Measurements from ENCODE around the gene CHCHD4.

Gene CHCHD4

DNA sequence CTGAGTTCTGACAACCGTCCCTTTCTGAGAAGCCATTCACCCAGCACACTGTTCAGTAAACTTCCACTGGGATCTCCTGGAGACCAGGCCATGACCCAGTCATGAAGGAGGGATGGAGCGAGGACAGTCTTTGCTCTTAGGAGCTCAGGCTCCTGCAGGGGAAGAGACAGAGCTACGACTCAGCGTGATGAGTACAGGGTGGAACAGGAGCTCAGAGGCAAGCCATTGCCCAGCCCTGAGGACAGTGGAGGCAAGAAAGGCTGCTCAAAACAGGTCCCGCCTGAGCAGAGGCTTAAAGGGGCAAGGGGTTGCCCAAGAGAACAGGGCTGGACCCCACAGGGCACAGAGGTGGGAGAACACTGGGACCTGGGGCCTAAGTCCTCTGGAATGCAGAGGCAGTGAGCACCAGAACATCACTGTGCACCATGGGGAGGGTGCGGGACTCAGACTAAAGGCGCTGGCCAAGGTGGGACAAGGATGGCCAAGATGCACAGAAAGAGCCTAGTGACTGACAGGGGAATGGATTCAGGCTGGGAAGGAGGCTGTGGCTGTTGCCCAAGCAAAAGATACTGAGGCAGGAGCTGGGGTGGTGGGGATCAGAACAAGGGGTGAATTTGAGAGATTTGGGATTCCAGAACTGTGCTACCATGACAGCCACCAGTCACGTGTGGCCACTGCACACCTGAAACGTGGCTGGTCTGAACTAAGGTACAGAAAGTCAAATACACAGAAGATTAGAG, 26.0 kb upstream of the CHCHD4 start:
- Histone ChIP-seq H3K4me2 (ENCODE audit: low read depth, low read length, poor library complexity, severe bottlenecking) (no peak overlapping the region), H2AFZ (ENCODE audit: low read depth, low read length, severe bottlenecking) (no peak overlapping the region), H3K9me3 (ENCODE audit: insufficient read depth, low read length) (no peaks in the 10 kb centered on the region), H3K36me3 (ENCODE audit: low read length) (no peaks in the 10 kb centered on the region), H3K27me3 (ENCODE audit: low read length) (no peaks in the 10 kb centered on the region), H3K9me2 (replicated peaks; ENCODE audit: insufficient read depth, low read length) (no peaks in the 10 kb centered on the region), H4K20me1 (ENCODE audit: low read depth, low read length) (no peaks in the 10 kb centered on the region), H3K27ac (ENCODE audit: low read depth, low read length) (no peak overlapping the region), H3F3A (ENCODE audit: insufficient read depth) (no peaks in the 10 kb centered on the region), H3K4me3 (ENCODE audit: insufficient read depth, low read length, poor library complexity, severe bottlenecking) (no peak overlapping the region), H3K9ac (ENCODE audit: low read length) (no peak overlapping the region), H3K79me2 (ENCODE audit: insufficient read depth, low read length) (no peaks in the 10 kb centered on the region)
- TF ChIP-seq, protein P1, sequence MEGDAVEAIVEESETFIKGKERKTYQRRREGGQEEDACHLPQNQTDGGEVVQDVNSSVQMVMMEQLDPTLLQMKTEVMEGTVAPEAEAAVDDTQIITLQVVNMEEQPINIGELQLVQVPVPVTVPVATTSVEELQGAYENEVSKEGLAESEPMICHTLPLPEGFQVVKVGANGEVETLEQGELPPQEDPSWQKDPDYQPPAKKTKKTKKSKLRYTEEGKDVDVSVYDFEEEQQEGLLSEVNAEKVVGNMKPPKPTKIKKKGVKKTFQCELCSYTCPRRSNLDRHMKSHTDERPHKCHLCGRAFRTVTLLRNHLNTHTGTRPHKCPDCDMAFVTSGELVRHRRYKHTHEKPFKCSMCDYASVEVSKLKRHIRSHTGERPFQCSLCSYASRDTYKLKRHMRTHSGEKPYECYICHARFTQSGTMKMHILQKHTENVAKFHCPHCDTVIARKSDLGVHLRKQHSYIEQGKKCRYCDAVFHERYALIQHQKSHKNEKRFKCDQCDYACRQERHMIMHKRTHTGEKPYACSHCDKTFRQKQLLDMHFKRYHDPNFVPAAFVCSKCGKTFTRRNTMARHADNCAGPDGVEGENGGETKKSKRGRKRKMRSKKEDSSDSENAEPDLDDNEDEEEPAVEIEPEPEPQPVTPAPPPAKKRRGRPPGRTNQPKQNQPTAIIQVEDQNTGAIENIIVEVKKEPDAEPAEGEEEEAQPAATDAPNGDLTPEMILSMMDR (IDR thresholded peaks at IDR 0.05; ENCODE audit: insufficient read depth, low read length, poor library complexity, severe bottlenecking), result no peak
- TF ChIP-seq EZH2phosphoT487 (conservative IDR thresholded peaks at IDR 0.05; ENCODE audit: low read length), result no peak

DNA sequence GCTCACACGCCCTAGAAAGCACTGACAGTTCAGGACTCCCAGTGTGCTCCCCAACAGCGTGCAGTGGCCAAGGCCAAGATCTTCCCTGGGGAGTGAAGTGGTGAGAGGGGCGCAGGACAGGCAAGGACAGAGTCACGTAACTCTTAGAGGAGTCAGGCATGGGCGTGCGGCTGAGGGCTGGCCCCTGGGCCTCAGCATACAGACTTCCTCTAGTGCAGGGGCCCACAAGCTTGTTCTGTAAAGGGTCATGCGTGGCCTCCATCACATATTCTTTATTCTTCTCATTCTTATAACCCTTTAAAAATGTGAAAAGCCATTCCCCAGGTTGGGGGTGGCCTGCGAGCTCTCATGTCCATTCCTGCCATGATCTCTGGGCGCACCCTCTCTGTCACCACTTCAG, 25.4 kb upstream of the CHCHD4 start:
- Histone ChIP-seq H3K4me3 (ENCODE audit: insufficient read depth, low read length, poor library complexity, severe bottlenecking) (no peak overlapping the region), H3F3A (ENCODE audit: insufficient read depth) (no peaks in the 10 kb centered on the region), H2AFZ (ENCODE audit: low read depth, low read length, severe bottlenecking) (no peak overlapping the region), H3K9me3 (ENCODE audit: insufficient read depth, low read length) (no peaks in the 10 kb centered on the region), H3K79me2 (ENCODE audit: insufficient read depth, low read length) (no peaks in the 10 kb centered on the region), H3K27ac (ENCODE audit: low read depth, low read length) (no peak overlapping the region), H3K4me2 (ENCODE audit: low read depth, low read length, poor library complexity, severe bottlenecking) (no peak overlapping the region), H4K20me1 (ENCODE audit: low read depth, low read length) (no peaks in the 10 kb centered on the region), H3K9me2 (replicated peaks; ENCODE audit: insufficient read depth, low read length) (no peaks in the 10 kb centered on the region), H3K9ac (ENCODE audit: low read length) (no peak overlapping the region), H3K36me3 (ENCODE audit: low read length) (no peaks in the 10 kb centered on the region), H3K27me3 (ENCODE audit: low read length) (no peaks in the 10 kb centered on the region)
- TF ChIP-seq, protein P1 (IDR thresholded peaks at IDR 0.05; ENCODE audit: insufficient read depth, low read length, poor library complexity, severe bottlenecking), result no peak
- TF ChIP-seq EZH2phosphoT487 (conservative IDR thresholded peaks at IDR 0.05; ENCODE audit: low read length), result no peak

DNA sequence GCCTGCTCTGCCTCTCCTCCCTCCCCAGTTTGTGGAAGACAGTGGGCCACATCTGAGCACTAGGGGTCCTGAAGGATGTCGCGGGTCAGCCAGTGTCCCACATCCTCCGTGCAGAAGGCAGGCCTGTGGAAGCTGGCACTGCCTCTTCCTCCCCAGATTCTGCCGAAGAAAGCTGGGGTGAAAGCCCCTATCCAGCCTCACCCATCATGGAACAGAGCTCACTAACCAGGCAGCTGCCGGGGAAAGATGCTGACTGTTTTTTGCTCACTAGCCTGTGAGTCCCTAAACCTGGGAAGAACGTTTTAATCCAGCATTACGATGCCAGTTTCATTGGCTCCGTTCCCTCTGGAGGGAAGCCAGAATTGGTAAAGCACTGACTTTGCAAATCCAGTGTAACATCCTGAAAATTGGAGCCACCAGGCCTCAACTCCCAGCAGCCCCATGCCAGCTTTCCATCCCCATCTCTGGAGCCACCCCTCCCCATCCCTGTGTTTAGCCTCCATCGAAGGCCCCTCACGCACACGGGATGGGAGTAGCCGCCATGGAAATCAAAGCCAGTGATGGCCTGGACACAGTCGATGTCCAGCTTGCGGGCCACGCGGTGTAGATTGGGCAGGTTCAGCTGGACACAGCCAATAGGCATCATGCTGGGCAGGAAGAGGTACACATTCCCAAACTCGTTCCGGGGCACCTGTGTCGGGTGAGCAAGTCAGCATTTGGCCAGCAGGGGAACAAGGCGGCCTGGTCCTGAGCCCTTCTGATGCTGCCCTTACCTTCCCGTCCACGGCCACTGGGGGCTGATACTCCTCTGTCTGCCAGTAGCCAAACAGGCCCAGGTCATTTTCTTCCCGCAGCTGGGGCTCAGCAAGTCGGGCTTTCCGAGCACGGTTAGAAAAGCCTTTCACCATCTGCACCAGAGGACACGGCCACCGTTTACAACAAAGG, 23.6 kb upstream of the CHCHD4 start:
- no peaks in the 10 kb centered on the region for H3F3A ChIP-seq (ENCODE audit: insufficient read depth)
- H3K36me3 ChIP-seq (ENCODE audit: low read length), result no peaks in the 10 kb centered on the region
- no peak overlapping the region for H3K4me3 ChIP-seq (ENCODE audit: insufficient read depth, low read length, poor library complexity, severe bottlenecking)
- no peaks in the 10 kb centered on the region for H3K9me2 ChIP-seq (replicated peaks; ENCODE audit: insufficient read depth, low read length)
- H3K27me3 ChIP-seq (ENCODE audit: low read length), result no peaks in the 10 kb centered on the region
- no peak overlapping the region for H2AFZ ChIP-seq (ENCODE audit: low read depth, low read length, severe bottlenecking)
- H3K79me2 ChIP-seq (ENCODE audit: insufficient read depth, low read length), result no peaks in the 10 kb centered on the region
- no peak overlapping the region for H3K9ac ChIP-seq (ENCODE audit: low read length)
- no peak for TF ChIP-seq EZH2phosphoT487 (conservative IDR thresholded peaks at IDR 0.05; ENCODE audit: low read length)
- TF ChIP-seq, protein P1 (IDR thresholded peaks at IDR 0.05; ENCODE audit: insufficient read depth, low read length, poor library complexity, severe bottlenecking), result no peak
- no peak overlapping the region for H3K4me2 ChIP-seq (ENCODE audit: low read depth, low read length, poor library complexity, severe bottlenecking)
- H3K27ac ChIP-seq (ENCODE audit: low read depth, low read length), result no peak overlapping the region
- no peaks in the 10 kb centered on the region for H4K20me1 ChIP-seq (ENCODE audit: low read depth, low read length)
- H3K9me3 ChIP-seq (ENCODE audit: insufficient read depth, low read length), result no peaks in the 10 kb centered on the region
